Naive thymus-derived CD4-positive, alpha-beta T cell (primary cell): ENCODE data around the gene CTH. TPM values are rescaled to one million over a fixed set of nuclear protein-coding genes. Genes with fewer than 3 reads are reported as not detected.

ENCODE experiments used
- ATAC-seq: fragments of 150-1000 bp; cut with Tn5 transposase; 2 replicates; pipeline ENCODE4 v1.10.0; 2021; ENCODE audit warnings: mild to moderate bottlenecking, moderate library complexity
- CTCF ChIA-PET: fragments of 350-600 bp; sonication (Branson Sonifier 250); formaldehyde crosslinking; loops from one replicate; lab custom pipeline; 2021; ENCODE audit warnings: antibody characterized with exemption; lab: Charles Lee
- POLR2A ChIA-PET: fragments of 350-600 bp; sonication (Branson Sonifier 250); formaldehyde crosslinking; loops from one replicate; lab custom pipeline; 2021; ENCODE audit warnings: antibody characterized with exemption, inconsistent platforms; lab: Charles Lee
- DNase-seq, 9 donors: peaks; one replicate each; pipeline versions ENCODE4 v3.0.0 to v3.0.0-alpha.2; 2020 to 2022; ENCODE audit warnings: mixed read lengths in 1 of 9
- H3K27ac ChIP-seq: one replicate; pipeline ENCODE4 v1.7.0; 2013; ENCODE audit warnings: mild to moderate bottlenecking, low read depth, low read length, moderate library complexity
- H3K27me3 ChIP-seq, 2 donors: one replicate each; pipeline ENCODE4 v1.7.0; 2013; ENCODE audit warnings: low read length in 2 of 2, mild to moderate bottlenecking in 2 of 2, moderate library complexity in 2 of 2; ENCODE audit not compliant: control insufficient read depth in 2 of 2, insufficient read depth in 2 of 2
- H3K36me3 ChIP-seq, 3 experiments: 1 replicate in 2 of 3; 2 replicates in 1 of 3; pipeline ENCODE4 v1.7.0; 2013; ENCODE audit warnings: low read length in 3 of 3, mild to moderate bottlenecking in 3 of 3, moderate library complexity in 1 of 3; ENCODE audit not compliant: insufficient read depth in 3 of 3, control insufficient read depth in 2 of 3
- H3K4me1 ChIP-seq, 2 donors: one replicate each; pipeline ENCODE4 v1.7.0; 2013; ENCODE audit warnings: low read length in 2 of 2, mild to moderate bottlenecking in 2 of 2, moderate library complexity in 1 of 2; ENCODE audit not compliant: control insufficient read depth in 2 of 2, insufficient read depth in 2 of 2
- H3K4me3 ChIP-seq: 2 replicates; pipeline ENCODE4 v1.7.0; 2013; ENCODE audit warnings: mild to moderate bottlenecking, low read length
- H3K9me3 ChIP-seq, 3 experiments: 1 replicate in 2 of 3; 2 replicates in 1 of 3; pipeline ENCODE4 v1.7.0; 2013; ENCODE audit warnings: low read length in 3 of 3; ENCODE audit not compliant: control insufficient read depth in 2 of 3
- H3K27ac Mint-ChIP-seq, 9 donors: one replicate each; pipeline ENCODE4 v1.8.0; 2020 to 2022; ENCODE audit warnings: mixed read lengths in 9 of 9, mild to moderate bottlenecking in 8 of 9, moderate library complexity in 5 of 9, inconsistent platforms in 2 of 9
- H3K27me3 Mint-ChIP-seq, 5 donors: one replicate each; pipeline ENCODE4 v1.8.0; 2021 to 2022; ENCODE audit warnings: mixed read lengths in 5 of 5, mild to moderate bottlenecking in 1 of 5
- H3K36me3 Mint-ChIP-seq, 5 donors: one replicate each; pipeline ENCODE4 v1.8.0; 2020 to 2022; ENCODE audit warnings: mixed read lengths in 5 of 5, mild to moderate bottlenecking in 3 of 5, inconsistent platforms in 1 of 5
- H3K4me1 Mint-ChIP-seq, 7 donors: one replicate each; pipeline ENCODE4 v1.8.0; 2020 to 2022; ENCODE audit warnings: mixed read lengths in 7 of 7, mild to moderate bottlenecking in 3 of 7, inconsistent platforms in 1 of 7
- H3K4me3 Mint-ChIP-seq, 10 donors: one replicate each; pipeline ENCODE4 v1.8.0; 2020 to 2022; ENCODE audit warnings: mild to moderate bottlenecking in 10 of 10, mixed read lengths in 10 of 10, moderate library complexity in 6 of 10, inconsistent platforms in 2 of 10
- H3K9me3 Mint-ChIP-seq, 11 donors: one replicate each; pipeline ENCODE4 v1.8.0; 2020 to 2022; ENCODE audit warnings: mixed read lengths in 11 of 11, mild to moderate bottlenecking in 4 of 11, inconsistent platforms in 1 of 11, moderate library complexity in 1 of 11
- intact Hi-C, 2 donors: fragments of 100-400 bp; cut with micrococcal nuclease; formaldehyde crosslinking; loops; one replicate each; pipeline ENCODE4 v1.15.1; 2023
- polyA plus RNA-seq, 2 donors: library from polyadenylated mRNA; unstranded; fragments of 300-500 nt; fragmentation: Illumina TruSeq; gene quantifications; one replicate each; pipeline ENCODE4 v1.2.3, GENCODE V29; 2021
- total RNA-seq, 6 experiments: library from RNA in 5 of 6; stranded (reverse) in 5 of 6; gene quantifications; 1 replicate in 5 of 6; 2 replicates in 1 of 6; pipeline ENCODE4 v1.2.3 and lab custom pipeline; 2021 to 2026

Gene CTH
- total and polyA plus RNA-seq, 7 experiments from 2014 or later = 2.6 to 7.1 (median 3.5) TPM

DNA sequence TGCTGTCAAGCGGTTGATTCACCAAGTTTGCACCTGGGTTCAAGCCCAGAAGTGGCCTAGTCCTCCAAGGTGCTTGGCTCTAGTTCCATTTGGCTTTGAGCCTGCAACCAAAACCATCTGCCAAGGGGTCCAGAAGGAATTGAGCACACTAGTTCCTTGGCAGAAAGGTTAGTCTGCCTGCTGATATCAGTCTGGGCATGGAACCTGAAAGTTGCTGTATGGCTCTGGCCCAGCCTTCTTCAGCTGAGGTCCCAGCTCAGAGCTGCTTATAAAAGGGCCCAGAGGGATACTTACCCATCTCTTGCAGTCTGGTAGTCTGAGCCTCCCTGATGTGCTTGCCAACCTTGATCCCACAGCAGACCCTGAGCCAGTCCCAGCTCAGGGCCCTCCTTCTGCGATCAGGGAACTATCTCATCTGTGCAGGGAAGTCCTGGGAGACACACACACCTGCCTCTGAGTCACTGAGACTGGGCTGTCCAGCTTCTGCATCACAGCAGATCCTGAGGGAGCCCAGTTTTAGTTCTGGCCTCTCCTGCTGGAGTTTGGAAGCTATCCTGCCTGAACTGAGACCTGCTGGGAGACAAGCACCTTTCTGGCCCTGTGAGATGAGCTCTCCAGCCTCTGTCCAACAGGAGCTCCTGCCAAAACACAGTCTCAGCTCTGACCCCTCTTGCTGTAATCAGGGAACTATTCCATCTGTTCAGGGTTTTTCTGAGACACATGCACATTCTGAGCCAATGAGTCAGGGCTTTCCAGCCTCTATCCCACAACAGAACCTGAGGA lies 75.8 kb downstream of the CTH start:
- Mint-ChIP-seq H3K4me3 (no peak overlapping the region), H3K36me3 (no peaks in the 10 kb centered on the region), H3K4me1 (peaks cover 0 to 3% (median 0%) of the 10 kb centered on the region in 7 donors), H3K9me3 (peaks cover 0 to 10% (median 0%) of the 10 kb centered on the region in 11 donors), H3K27me3 (peaks cover 0 to 13% (median 6%) of the 10 kb centered on the region in 5 donors), H3K27ac (no peak overlapping the region)
- Histone ChIP-seq H3K4me1 (no peaks in the 10 kb centered on the region), H3K27me3 (no peaks in the 10 kb centered on the region), H3K27ac (no peak overlapping the region), H3K9me3 (no peaks in the 10 kb centered on the region), H3K36me3 (no peaks in the 10 kb centered on the region), H3K4me3 (no peak overlapping the region)
- ATAC-seq (no peak), DNase-seq (no peak)
- intact Hi-C loops = loop anchor here in 1 of 2 donors (10.0 kb wide), 1 partner anchor 242 kb away; no protein-coding TSS in a partner anchor
- CTCF ChIA-PET = no interaction called here
- POLR2A ChIA-PET = no interaction called here

DNA sequence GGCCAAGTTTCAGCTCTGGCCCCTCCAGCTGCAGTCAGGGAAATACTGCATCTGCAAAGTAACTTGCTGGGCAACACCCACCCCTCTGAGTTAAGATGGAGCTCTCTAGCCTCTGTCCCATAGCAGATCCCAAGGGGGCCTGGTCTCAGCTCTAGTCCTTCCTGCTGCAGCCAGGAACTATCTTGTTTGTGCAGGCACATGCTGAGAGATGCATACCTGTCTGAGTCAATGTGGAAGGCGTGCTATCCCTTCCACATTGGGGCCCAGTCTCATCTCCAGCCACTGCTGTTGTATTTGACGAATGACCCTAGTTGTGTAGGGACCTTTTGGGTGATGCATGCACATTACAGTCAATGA lies 76.4 kb downstream of the CTH start:
- H3K4me3 Mint-ChIP-seq = no peak overlapping the region
- H3K27me3 Mint-ChIP-seq = peaks cover 0 to 14% (median 6%) of the 10 kb centered on the region in 5 donors
- intact Hi-C loops = loop anchor here in 1 of 2 donors (10.0 kb wide), 1 partner anchor 243 kb away; no protein-coding TSS in a partner anchor
- peaks cover 0 to 3% (median 0%) of the 10 kb centered on the region in 7 donors for H3K4me1 Mint-ChIP-seq
- peak in 1 of 9 donors; percentile 1 for DNase-seq
- no peak for ATAC-seq
- Histone ChIP-seq H3K9me3 (no peaks in the 10 kb centered on the region), H3K27ac (no peak overlapping the region), H3K27me3 (no peaks in the 10 kb centered on the region), H3K4me1 (no peaks in the 10 kb centered on the region), H3K4me3 (no peak overlapping the region), H3K36me3 (no peaks in the 10 kb centered on the region)
- H3K9me3 Mint-ChIP-seq = peaks cover 0 to 10% (median 0%) of the 10 kb centered on the region in 11 donors
- ChIA-PET POLR2A (no interaction called here), CTCF (no interaction called here)
- H3K27ac Mint-ChIP-seq = no peak overlapping the region
- H3K36me3 Mint-ChIP-seq = no peaks in the 10 kb centered on the region

DNA sequence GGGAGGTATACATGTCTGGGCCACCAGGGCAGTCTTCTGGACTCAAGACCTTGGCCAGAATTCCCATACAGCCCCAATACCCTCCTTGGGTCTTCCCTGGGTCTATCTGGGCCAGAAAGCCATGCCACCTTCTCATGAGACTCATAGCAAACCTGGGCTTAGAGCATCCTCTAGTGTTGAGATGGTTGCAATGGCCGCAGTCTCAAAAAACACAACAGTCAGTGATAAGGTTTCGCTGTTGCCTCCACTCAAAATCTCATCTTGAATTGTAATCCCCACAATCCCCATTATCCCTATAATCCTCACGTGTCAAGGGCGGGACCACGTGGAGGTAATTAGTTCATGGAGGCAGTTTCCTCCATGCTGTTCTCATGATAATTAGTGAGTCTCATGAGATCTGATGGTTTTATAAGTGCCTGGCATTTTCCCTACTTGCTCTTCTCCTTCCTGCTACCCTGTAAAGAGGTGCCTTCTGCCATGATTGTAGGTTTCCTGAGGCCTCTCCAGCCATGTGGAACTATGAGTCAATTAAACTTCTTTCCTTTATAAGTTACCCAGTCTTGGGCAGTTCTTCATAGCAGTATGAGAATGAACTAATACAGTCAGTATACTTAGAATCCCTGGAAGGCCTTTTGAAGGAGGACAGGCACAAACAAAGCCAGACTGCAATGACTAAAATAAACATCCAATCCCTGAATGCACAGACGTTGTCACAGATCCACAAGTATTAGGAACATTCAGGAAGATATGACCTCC lies 77.0 kb downstream of the CTH start:
- ChIA-PET CTCF (no interaction called here), POLR2A (no interaction called here)
- Mint-ChIP-seq H3K36me3 (no peaks in the 10 kb centered on the region), H3K4me3 (no peak overlapping the region), H3K27ac (no peak overlapping the region), H3K9me3 (peaks cover 0 to 10% (median 0%) of the 10 kb centered on the region in 11 donors), H3K4me1 (peaks cover 0 to 3% (median 0%) of the 10 kb centered on the region in 7 donors), H3K27me3 (peaks cover 0 to 16% (median 6%) of the 10 kb centered on the region in 5 donors)
- H3K4me3 ChIP-seq = no peak overlapping the region
- ATAC-seq (peak; percentile 42), DNase-seq (peak in 5 of 9 donors; percentile 2 to 20 (median 7))
- H3K27me3 ChIP-seq = no peaks in the 10 kb centered on the region
- no peak overlapping the region for H3K27ac ChIP-seq
- H3K9me3 ChIP-seq = no peaks in the 10 kb centered on the region
- no peaks in the 10 kb centered on the region for H3K4me1 ChIP-seq
- H3K36me3 ChIP-seq = no peaks in the 10 kb centered on the region
- intact Hi-C loops = loop anchor here (1.0 to 10.0 kb wide), 2 partner anchors 243 to 355 kb away; no protein-coding TSS in a partner anchor

Other genes starting within 250 kb of the CTH start
- gene LRRC40, start 205.7 kb upstream of the CTH start, total RNA-seq = 10 to 100 TPM; 10.3 to 19.2 (median 12.1) TPM
- 1 to 10 TPM; 6.1 to 6.7 TPM for gene LRRC40, start 205.7 kb upstream of the CTH start, polyA plus RNA-seq
- gene SRSF11, start 189.9 kb upstream of the CTH start, total RNA-seq = 100 to 1,000 TPM; 190 to 413 (median 372) TPM
- 100 to 1,000 TPM in 1 of 2 donors, 10 to 100 TPM in 1; 86.3 to 113 TPM for gene SRSF11, start 189.9 kb upstream of the CTH start, polyA plus RNA-seq
- gene ANKRD13C, start 56.5 kb upstream of the CTH start, total RNA-seq = 10 to 100 TPM; 23.8 to 31.4 (median 28.1) TPM
- gene ANKRD13C, start 56.5 kb upstream of the CTH start, polyA plus RNA-seq = 10 to 100 TPM; 13.2 to 19.1 TPM